HepG2 (cell line): Measurements from ENCODE around the gene PTK7. TPM values are rescaled to one million over a fixed set of nuclear protein-coding genes. Genes with fewer than 3 reads are reported as not detected.

Experiments used
- ATAC-seq: fragments of 200-7000 bp; cut with Tn5 transposase; 3 replicates; pipeline ENCODE4 v1.9.1; 2020; ENCODE audit warnings: mild to moderate bottlenecking, moderate library complexity
- BruUV-seq: library from RNA; stranded (reverse); fragments of 400-500 nt; replicated peaks from 2 replicates; lab custom pipeline; 2021; lab: Mats Ljungman, UMichigan
- CTCF ChIA-PET: fragments of 300-600 bp; formaldehyde crosslinking; extraction: SDS; loops from one replicate; lab custom pipeline; 2021; ENCODE audit warnings: low total read pairs, inconsistent platforms, low intra/inter-chr PET ratio; lab: Yijun Ruan, JAX
- POLR2A ChIA-PET: fragments of 350-600 bp; sonication (Branson Sonifier 250); formaldehyde crosslinking; loops from one replicate; lab custom pipeline; 2020; ENCODE audit warnings: antibody characterized with exemption, inconsistent platforms; lab: Yijun Ruan, JAX
- DNase-seq: peaks from one replicate; pipeline ENCODE4 v3.0.0-alpha.2; 2015; ENCODE audit warnings: low spot score
- FAIRE-seq: peaks from 3 replicates; lab custom pipeline; 2011; peaks lifted over from hg19 to GRCh38; lab: Jason Lieb, UNC
- H2AFZ ChIP-seq: one replicate; pipeline ENCODE4 v1.6.1; 2011; ENCODE audit warnings: low read length, inconsistent platforms
- H3K27ac ChIP-seq: fragments of 300-600 bp; 3 replicates; pipeline ENCODE4 v1.8.0; 2011; ENCODE audit warnings: mixed run types, mild to moderate bottlenecking, mixed read lengths, low read length, inconsistent platforms; ENCODE audit not compliant: insufficient read depth; ENCODE audit errors: extremely low read length
- H3K27me3 ChIP-seq, 2 experiments: fragments of 200-600 bp in 1 of 2; 2 replicates in 1 of 2; 3 replicates in 1 of 2; pipeline versions ENCODE4 v1.6.0 to v1.8.0; 2011; ENCODE audit warnings: low read length in 2 of 2, mild to moderate bottlenecking in 2 of 2, moderate library complexity in 2 of 2, inconsistent platforms in 1 of 2; ENCODE audit not compliant: insufficient read depth in 2 of 2, control insufficient read depth in 1 of 2
- H3K36me3 ChIP-seq, 2 experiments: fragments of 200-600 bp in 1 of 2; replicated peaks in 1 of 2; 2 replicates in 1 of 2; 3 replicates in 1 of 2; pipeline versions ENCODE4 v1.5.1 to v1.8.0; 2011; ENCODE audit warnings: low read length in 2 of 2, inconsistent platforms in 1 of 2; ENCODE audit not compliant: insufficient read depth in 2 of 2, control insufficient read depth in 1 of 2
- H3K4me1 ChIP-seq: 2 replicates; pipeline ENCODE4 v1.5.1; 2012; ENCODE audit warnings: low read length, inconsistent platforms; ENCODE audit not compliant: insufficient read depth
- H3K4me2 ChIP-seq: 2 replicates; pipeline ENCODE4 v1.6.0; 2011; ENCODE audit warnings: low read depth, low read length, inconsistent platforms
- H3K4me3 ChIP-seq, 3 experiments: fragments of 200-600 bp in 1 of 3; sonication (generic), shearing (Covaris generic) in 1 of 3; replicated peaks in 1 of 3; 2 replicates each; pipeline ENCODE4 v1.5.1; 2011 to 2016; ENCODE audit warnings: low read length in 3 of 3, inconsistent platforms in 2 of 3, low read depth in 2 of 3, mild to moderate bottlenecking in 2 of 3, control low read depth in 1 of 3, mixed read lengths in 1 of 3; ENCODE audit not compliant: insufficient read depth in 1 of 3
- H3K79me2 ChIP-seq: one replicate; pipeline ENCODE4 v1.6.1; 2011; ENCODE audit warnings: low read length, inconsistent platforms; ENCODE audit not compliant: insufficient read depth
- H3K9ac ChIP-seq: 2 replicates; pipeline ENCODE4 v1.6.0; 2011; ENCODE audit warnings: mild to moderate bottlenecking, low read depth, low read length, inconsistent platforms; ENCODE audit not compliant: insufficient read depth
- H3K9me3 ChIP-seq: 2 replicates; pipeline ENCODE4 v1.5.1; 2012; ENCODE audit warnings: mild to moderate bottlenecking, low read length
- H4K20me1 ChIP-seq: 2 replicates; pipeline ENCODE4 v1.6.0; 2011; ENCODE audit warnings: inconsistent platforms, mild to moderate bottlenecking, low read length, moderate library complexity; ENCODE audit not compliant: insufficient read depth
- ARID5B ChIP-seq: IDR thresholded peaks from 2 replicates; pipeline ENCODE4 v1.4.0; 2020; ENCODE audit warnings: mild to moderate bottlenecking, missing genetic modification reagents
- ATF7 ChIP-seq, 2 experiments: fragments of 450-650 bp in 1 of 2; sonication (generic) in 1 of 2; formaldehyde crosslinking in 1 of 2; IDR thresholded peaks; 2 replicates each; pipeline versions ENCODE4 v1.4.0 to v1.6.1; 2016 to 2020; ENCODE audit warnings: antibody characterized with exemption in 1 of 2, mild to moderate bottlenecking in 1 of 2, missing genetic modification reagents in 1 of 2
- CEBPB ChIP-seq: IDR thresholded peaks from 2 replicates; pipeline ENCODE4 v1.6.1; 2011; ENCODE audit warnings: low read depth, low read length, improper control_type of control experiment, borderline replicate concordance
- FOXA1 ChIP-seq, 2 experiments: fragments of 450-650 bp in 1 of 2; sonication (generic) in 1 of 2; formaldehyde crosslinking in 1 of 2; IDR thresholded peaks; 2 replicates each; pipeline versions ENCODE4 v1.4.0 to v1.6.1; 2016 to 2020; ENCODE audit warnings: missing genetic modification reagents in 1 of 2
- JUNB ChIP-seq: sonication (generic); formaldehyde crosslinking; IDR thresholded peaks from 2 replicates; pipeline ENCODE4 v1.8.0; 2022; ENCODE audit warnings: missing genetic modification reagents, mild to moderate bottlenecking, borderline replicate concordance
- KLF6 ChIP-seq: IDR thresholded peaks from 2 replicates; pipeline ENCODE4 v1.8.0; 2016; ENCODE audit warnings: missing biosample characterization, missing genetic modification reagents
- ZMAT3 ChIP-seq: sonication (generic); formaldehyde crosslinking; conservative IDR thresholded peaks from 2 replicates; pipeline ENCODE4 v1.7.0; 2021; ENCODE audit warnings: missing genetic modification reagents
- ZNF263 ChIP-seq: sonication (generic); formaldehyde crosslinking; IDR thresholded peaks from 2 replicates; pipeline ENCODE4 v1.4.0; 2020; ENCODE audit warnings: missing genetic modification reagents
- ZNF362 ChIP-seq: sonication (generic); formaldehyde crosslinking; IDR thresholded peaks from 2 replicates; pipeline ENCODE4 v1.4.0; 2020; ENCODE audit warnings: missing genetic modification reagents, mild to moderate bottlenecking, borderline replicate concordance
- WGBS: methylation state at CpG from one replicate; pipeline ENCODE4 v1.1.6; 2017; ENCODE audit warnings: low lambda C conversion rate; 5-methylcytosine and 5-hydroxymethylcytosine counted together
- in situ Hi-C: cut with HindIII; loops from 2 replicates; pipeline ENCODE4 v1.10.0; 2017; ENCODE audit warnings: low pct_unique_long_range_greater_than_20kb; ENCODE audit not compliant: extremely low pct_ligation_motif_present
- intact Hi-C: fragments of 100-400 bp; cut with micrococcal nuclease; formaldehyde crosslinking; loops from one replicate; pipeline ENCODE4 v1.10.0; 2022; ENCODE audit not compliant: unreplicated experiment
- polyA plus RNA-seq, 8 experiments: library from polyadenylated mRNA; depleted of rRNA in 3 of 8; stranded (reverse) in 7 of 8; unstranded in 1 of 8; fragments of >200 nt; fragmentation: Illumina TruSeq in 4 of 8; extraction: Trizol in 4 of 8; gene quantifications; 2 replicates each; pipeline versions ENCODE4 v1.2.1 to v1.2.3, GENCODE V29; 2011 to 2016; ENCODE audit warnings: low read depth in 4 of 8, missing spikeins in 1 of 8, mixed read lengths in 1 of 8; ENCODE audit not compliant: insufficient read depth in 1 of 8
- total RNA-seq, 5 experiments: library from RNA; depleted of rRNA; stranded (reverse); fragments of >200 nt; fragmentation: Illumina TruSeq; extraction: Trizol; gene quantifications; 2 replicates each; pipeline ENCODE4 v1.2.3, GENCODE V29; 2016; ENCODE audit warnings: low read depth in 1 of 5
- TF ChIP-seq, protein P1 (sequence below): sonication (generic); formaldehyde crosslinking; IDR thresholded peaks from 2 replicates; pipeline ENCODE4 v1.9.0; 2022; ENCODE audit warnings: missing genetic modification reagents, mild to moderate bottlenecking, borderline replicate concordance

The PTK7 gene
- total and polyA plus RNA-seq, 2 of the 13 experiments (the other 11 are each of a cell fraction or from before 2014, with no cell fraction given) = 98.5 to 99.8 TPM

DNA sequence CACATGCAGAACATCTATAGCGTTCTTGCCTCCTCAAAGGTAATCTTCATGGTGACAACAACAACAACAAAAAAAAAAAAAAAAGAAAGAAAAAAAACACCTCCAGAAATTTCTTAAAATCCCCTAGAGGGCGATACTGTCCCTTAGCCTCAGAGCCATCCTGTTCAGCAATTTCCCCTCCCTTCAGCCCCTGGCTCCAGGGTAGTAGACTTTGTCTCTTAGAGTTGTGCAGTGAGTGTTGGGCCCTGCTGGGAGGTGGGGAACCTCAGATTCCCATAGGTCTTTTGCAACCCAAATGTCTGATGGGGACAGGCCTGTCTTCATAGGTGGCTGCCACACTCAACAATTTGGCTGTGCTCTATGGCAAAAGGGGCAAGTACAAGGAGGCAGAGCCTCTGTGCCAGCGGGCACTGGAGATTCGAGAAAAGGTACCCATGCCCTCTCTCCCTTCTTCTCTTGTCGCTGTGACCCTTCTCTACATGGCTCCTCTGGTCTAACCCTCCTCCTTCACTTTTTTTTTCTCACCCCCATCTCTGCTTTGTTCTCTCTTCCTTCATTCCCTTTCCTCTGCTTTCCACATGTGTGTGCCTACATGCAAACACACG is 6.0 kb upstream of the PTK7 start:
- Histone ChIP-seq H3K4me2 (no peak overlapping the region), H3K36me3 (peaks cover 13 to 47% of the 10 kb centered on the region in 2 experiments), H3K27me3 (no peaks in the 10 kb centered on the region), H2AFZ (no peak overlapping the region), H4K20me1 (no peaks in the 10 kb centered on the region), H3K79me2 (no peaks in the 10 kb centered on the region), H3K4me1 (peaks cover 12% of the 10 kb centered on the region), H3K9ac (no peak overlapping the region), H3K27ac (peak overlapping the region; percentile 7), H3K4me3 (no peak overlapping the region), H3K9me3 (no peaks in the 10 kb centered on the region)
- FAIRE-seq = peak; percentile 99
- CTCF ChIA-PET = interaction anchor here (1.0 to 2.6 kb wide), 3 partner anchors 60 to 169 kb away, joined by 5 to 36 read pairs (median 14); no protein-coding TSS in a partner anchor
- no TSS peak for BruUV-seq
- peak; percentile 83 for DNase-seq
- 66% methylated on average over 6 of the region's 6 CpGs for WGBS
- in situ Hi-C loops = loop anchor here (10.0 kb wide), 1 partner anchor 55 kb away; no protein-coding TSS in a partner anchor
- POLR2A ChIA-PET = interaction anchor here (0.7 to 3.7 kb wide), 4 partner anchors 9 to 34 kb away, joined by 3 to 12 read pairs (median 3); no protein-coding TSS in a partner anchor
- ATAC-seq = peak; percentile 93
- intact Hi-C loops = loop anchor here (1.0 kb wide), 2 partner anchors 59 to 73 kb away; no protein-coding TSS in a partner anchor
- TF ChIP-seq ZNF362 (CRISPR knock-in tag) = peak; percentile 94
- TF ChIP-seq ATF7 (IDR thresholded peaks at IDR 0.05) = no peak
- no peak for TF ChIP-seq ATF7 (CRISPR knock-in tag; IDR thresholded peaks at IDR 0.05)
- TF ChIP-seq FOXA1 (IDR thresholded peaks at IDR 0.05) = no peak
- TF ChIP-seq FOXA1 (CRISPR knock-in tag; IDR thresholded peaks at IDR 0.05) = no peak
- TF ChIP-seq JUNB (CRISPR knock-in tag) = no peak
- TF ChIP-seq, protein P1, sequence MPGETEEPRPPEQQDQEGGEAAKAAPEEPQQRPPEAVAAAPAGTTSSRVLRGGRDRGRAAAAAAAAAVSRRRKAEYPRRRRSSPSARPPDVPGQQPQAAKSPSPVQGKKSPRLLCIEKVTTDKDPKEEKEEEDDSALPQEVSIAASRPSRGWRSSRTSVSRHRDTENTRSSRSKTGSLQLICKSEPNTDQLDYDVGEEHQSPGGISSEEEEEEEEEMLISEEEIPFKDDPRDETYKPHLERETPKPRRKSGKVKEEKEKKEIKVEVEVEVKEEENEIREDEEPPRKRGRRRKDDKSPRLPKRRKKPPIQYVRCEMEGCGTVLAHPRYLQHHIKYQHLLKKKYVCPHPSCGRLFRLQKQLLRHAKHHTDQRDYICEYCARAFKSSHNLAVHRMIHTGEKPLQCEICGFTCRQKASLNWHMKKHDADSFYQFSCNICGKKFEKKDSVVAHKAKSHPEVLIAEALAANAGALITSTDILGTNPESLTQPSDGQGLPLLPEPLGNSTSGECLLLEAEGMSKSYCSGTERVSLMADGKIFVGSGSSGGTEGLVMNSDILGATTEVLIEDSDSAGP (CRISPR knock-in tag) = 0 out of 2 replicates have a peak, but pooled peaks have one; percentile 22
- no peak for TF ChIP-seq ZNF263 (CRISPR knock-in tag)
- no peak for TF ChIP-seq KLF6 (CRISPR knock-in tag)
- TF ChIP-seq ARID5B (CRISPR knock-in tag) = no peak
- no peak for TF ChIP-seq CEBPB
- TF ChIP-seq ZMAT3 (CRISPR knock-in tag) = no peak
